WTC11 (cell line): ENCODE data around the gene GPC5. TPM values are rescaled to one million over a fixed set of nuclear protein-coding genes. Genes with fewer than 3 reads are reported as not detected.

ENCODE experiments used
- ATAC-seq: fragments of 200-7000 bp; cut with Tn5 transposase; 2 replicates; pipeline ENCODE4 v1.10.0; 2021; ENCODE audit warnings: mild to moderate bottlenecking, moderate library complexity
- CTCF ChIA-PET: fragments of 300-600 bp; sonication (Branson Sonifier 250); formaldehyde crosslinking; loops from one replicate; lab custom pipeline; 2021; ENCODE audit warnings: antibody characterized with exemption; lab: Charles Lee
- POLR2A ChIA-PET: fragments of 350-600 bp; sonication (Branson Sonifier 250); formaldehyde crosslinking; loops from one replicate; lab custom pipeline; 2021; ENCODE audit warnings: antibody characterized with exemption; lab: Charles Lee
- DNase-seq: peaks from one replicate; pipeline ENCODE4 v3.0.0; 2021; ENCODE audit warnings: low spot score
- H3K27ac Mint-ChIP-seq: 2 replicates; pipeline ENCODE4 v1.8.0; 2021; ENCODE audit warnings: mixed read lengths
- H3K27me3 Mint-ChIP-seq: 2 replicates; pipeline ENCODE4 v1.8.0; 2021; ENCODE audit warnings: low read depth, mild to moderate bottlenecking, moderate library complexity, mixed read lengths
- H3K36me3 Mint-ChIP-seq: 2 replicates; pipeline ENCODE4 v1.8.0; 2021; ENCODE audit warnings: mixed read lengths
- H3K4me1 Mint-ChIP-seq: 2 replicates; pipeline ENCODE4 v1.8.0; 2022; ENCODE audit warnings: mixed read lengths
- H3K4me3 Mint-ChIP-seq: 2 replicates; pipeline ENCODE4 v1.8.0; 2021; ENCODE audit warnings: mild to moderate bottlenecking, moderate library complexity, mixed read lengths
- H3K9me3 Mint-ChIP-seq: 2 replicates; pipeline ENCODE4 v1.8.0; 2021; ENCODE audit warnings: mixed read lengths
- AFF4 ChIP-seq: sonication (generic); formaldehyde crosslinking; IDR thresholded peaks from 2 replicates; pipeline ENCODE4 v1.8.1; 2023; ENCODE audit warnings: mild to moderate bottlenecking, missing genetic modification reagents, borderline replicate concordance
- CTCF ChIP-seq: fragments of 200-600 bp; IDR thresholded peaks from 2 replicates; pipeline ENCODE4 v1.8.0; 2022; ENCODE audit warnings: antibody characterized with exemption
- FOXJ3 ChIP-seq: sonication (generic); formaldehyde crosslinking; IDR thresholded peaks from 2 replicates; pipeline ENCODE4 v1.9.0; 2021; ENCODE audit warnings: missing genetic modification reagents, mild to moderate bottlenecking, borderline replicate concordance
- GTF2I ChIP-seq: fragments of 250-450 bp; sonication (Bioruptor Pico); conservative IDR thresholded peaks from 2 replicates; pipeline ENCODE4 v1.4.0; 2021; ENCODE audit warnings: mild to moderate bottlenecking
- JAZF1 ChIP-seq: fragments of 250-450 bp; sonication (Bioruptor Pico); IDR thresholded peaks from 2 replicates; pipeline ENCODE4 v1.9.0; 2021; ENCODE audit warnings: moderate library complexity, mild to moderate bottlenecking, inconsistent platforms
- MAX ChIP-seq: sonication (generic); formaldehyde crosslinking; IDR thresholded peaks from 2 replicates; pipeline ENCODE4 v1.8.0; 2022; ENCODE audit warnings: mild to moderate bottlenecking, missing genetic modification reagents
- MXD4 ChIP-seq: fragments of 250-450 bp; sonication (Bioruptor Pico); IDR thresholded peaks from 2 replicates; pipeline ENCODE4 v1.8.0; 2021; ENCODE audit warnings: mild to moderate bottlenecking, moderate library complexity, borderline replicate concordance
- MYBL2 ChIP-seq: sonication (generic); formaldehyde crosslinking; IDR thresholded peaks from 2 replicates; pipeline ENCODE4 v1.8.1; 2023; ENCODE audit warnings: mild to moderate bottlenecking, moderate library complexity, missing genetic modification reagents
- PRDM15 ChIP-seq: sonication (generic); formaldehyde crosslinking; IDR thresholded peaks from 2 replicates; pipeline ENCODE4 v1.8.0; 2022; ENCODE audit warnings: missing genetic modification reagents
- RELA ChIP-seq: sonication (generic); formaldehyde crosslinking; IDR thresholded peaks from 2 replicates; pipeline ENCODE4 v1.8.1; 2022; ENCODE audit warnings: missing genetic modification reagents, mild to moderate bottlenecking, borderline replicate concordance
- RORB ChIP-seq: fragments of 250-450 bp; sonication (Bioruptor Pico); IDR thresholded peaks from 2 replicates; pipeline ENCODE4 v1.9.0; 2021; ENCODE audit warnings: mild to moderate bottlenecking
- STAT6 ChIP-seq: sonication (generic); formaldehyde crosslinking; conservative IDR thresholded peaks from 2 replicates; pipeline ENCODE4 v1.8.1; 2023; ENCODE audit warnings: mild to moderate bottlenecking, low read depth, missing genetic modification reagents, moderate library complexity
- TCF7 ChIP-seq: sonication (generic); formaldehyde crosslinking; IDR thresholded peaks from 2 replicates; pipeline ENCODE4 v1.8.0; 2022; ENCODE audit warnings: mild to moderate bottlenecking, low read depth, missing genetic modification reagents, moderate library complexity
- ZNF219 ChIP-seq: sonication (generic); formaldehyde crosslinking; IDR thresholded peaks from 2 replicates; pipeline ENCODE4 v1.8.0; 2023; ENCODE audit warnings: missing genetic modification reagents, mild to moderate bottlenecking, borderline replicate concordance
- ZNF232 ChIP-seq: sonication (generic); formaldehyde crosslinking; IDR thresholded peaks from 2 replicates; pipeline ENCODE4 v1.8.0; 2022; ENCODE audit warnings: mild to moderate bottlenecking, missing genetic modification reagents
- total RNA-seq: library from RNA; stranded (reverse); gene quantifications from 3 replicates; pipeline ENCODE4 v1.2.3, GENCODE V29; 2021

The GPC5 gene
- total RNA-seq, 1 experiment from 2014 or later = 0.46 TPM

- Mint-ChIP-seq H3K4me1 (peaks cover 8% of the 10 kb centered on the region), H3K27me3 (no peaks in the 10 kb centered on the region), H3K27ac (no peak overlapping the region), H3K4me3 (no peak overlapping the region), H3K36me3 (peaks cover 4% of the 10 kb centered on the region; the same call in 1 of the 2 replicates), H3K9me3 (peaks cover 27% of the 10 kb centered on the region)
- ATAC-seq (no peak), DNase-seq (no peak)
- TF ChIP-seq MYBL2 (CRISPR knock-in tag) (no peak), FOXJ3 (no peak), TCF7 (CRISPR knock-in tag) (no peak), PRDM15 (CRISPR knock-in tag) (no peak), GTF2I (CRISPR knock-in tag) (no peak), RELA (CRISPR knock-in tag) (no peak), AFF4 (CRISPR knock-in tag) (no peak), STAT6 (CRISPR knock-in tag) (no peak), CTCF (no peak)
- ChIA-PET POLR2A (no interaction called here), CTCF (no interaction called here)
Observed at GRCh38 chr13:91523116-91523515, 124.7 kb downstream of the GPC5 start.

- Mint-ChIP-seq H3K27ac (no peak overlapping the region), H3K27me3 (no peaks in the 10 kb centered on the region), H3K36me3 (peaks cover 4% of the 10 kb centered on the region; the same call in 1 of the 2 replicates), H3K4me1 (peaks cover under 1% of the 10 kb centered on the region; the same call in 1 of the 2 replicates), H3K9me3 (peaks cover 27% of the 10 kb centered on the region), H3K4me3 (no peak overlapping the region)
- DNase-seq (no peak), ATAC-seq (no peak)
- POLR2A ChIA-PET = no interaction called here
- CTCF ChIA-PET = no interaction called here
- TF ChIP-seq MAX (no peak), RORB (no peak), ZNF219 (CRISPR knock-in tag) (no peak), MXD4 (CRISPR knock-in tag) (no peak), STAT6 (CRISPR knock-in tag) (no peak), JAZF1 (no peak), GTF2I (CRISPR knock-in tag) (no peak), AFF4 (CRISPR knock-in tag) (no peak), ZNF232 (CRISPR knock-in tag) (no peak)
Observed at GRCh38 chr13:91526543-91527033, 128.2 kb downstream of the GPC5 start.
